GM19043 (cell line): ENCODE results near the gene MRPS35.

Experiments
- ATAC-seq: cut with Tn5 transposase; IDR thresholded peaks from one replicate; pipeline ENCODE4 v1.9.1; 2021; ENCODE audit warnings: low read depth; ENCODE audit not compliant: unreplicated experiment

The MRPS35 gene

GRCh38 chr12:27802936-27803335 is 92.3 kb downstream of the MRPS35 start:
- ATAC-seq, result no peak

GRCh38 chr12:27805238-27805637 is 94.6 kb downstream of the MRPS35 start:
- no peak for ATAC-seq
